ENCODE measurements around the gene C18orf63.

The C18orf63 gene

DNA sequence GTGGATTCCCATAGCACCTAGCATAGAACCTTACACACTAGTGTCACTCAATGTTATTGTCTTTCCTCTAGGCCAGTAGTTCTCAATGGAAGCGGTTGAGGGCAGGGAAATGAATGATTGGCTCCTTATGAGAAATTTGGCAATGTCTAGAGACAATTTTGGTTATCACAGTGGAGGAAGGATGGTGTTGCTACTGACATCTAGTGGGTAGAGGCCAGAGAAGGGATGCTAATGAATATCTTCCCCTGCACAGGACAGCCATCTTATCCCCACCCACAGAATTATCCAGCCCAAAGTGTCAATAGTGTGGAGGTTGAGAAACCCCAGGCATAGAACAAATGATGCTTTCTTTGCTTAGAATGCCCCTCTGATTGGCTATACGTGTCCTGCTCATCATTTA lies 15.8 kb downstream of the C18orf63 start:
- DNase-seq, result no peak

DNA sequence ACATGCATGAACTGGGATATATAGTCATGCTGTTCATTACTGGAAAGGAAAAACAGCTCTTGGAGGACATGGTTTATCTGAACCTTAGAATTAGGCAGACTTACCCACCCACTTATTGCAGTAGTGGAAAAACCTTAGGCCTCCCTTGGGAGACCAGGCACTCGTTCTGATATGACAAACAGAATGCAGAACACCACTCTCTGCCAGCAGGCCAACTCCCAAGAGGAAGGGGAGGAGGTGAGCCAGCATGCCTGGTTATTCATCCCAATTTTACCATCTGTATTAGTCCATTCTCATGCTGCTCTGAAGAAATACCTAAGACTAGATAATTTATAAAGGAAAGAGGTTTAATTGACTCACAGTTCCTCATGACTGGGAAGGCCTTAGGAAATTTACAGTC lies 17.5 kb downstream of the C18orf63 start:
- no peak for DNase-seq

- no peak for DNase-seq
These were observed 18.7 kb downstream of the C18orf63 start for GRCh38 chr18:74334242-74334893.

DNA sequence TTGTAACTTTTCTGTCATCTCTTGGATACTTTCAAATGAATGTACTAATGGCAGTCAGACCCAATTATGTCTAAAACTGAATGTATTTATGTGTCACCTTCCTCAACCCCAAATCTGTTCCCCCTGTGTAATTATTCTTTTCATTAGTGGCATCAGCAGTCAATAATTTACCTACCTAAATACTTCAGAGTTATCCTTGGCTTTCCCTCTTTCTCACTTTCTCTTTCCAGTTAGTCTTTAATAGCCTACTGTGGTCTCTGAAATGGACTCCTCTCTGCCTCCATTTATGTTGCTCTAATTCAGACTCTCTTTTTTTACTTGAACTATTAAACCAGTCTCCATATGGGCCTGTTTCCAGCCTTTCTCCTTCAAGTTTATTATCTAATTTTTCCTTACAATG lies 21.0 kb downstream of the C18orf63 start:
- DNase-seq, result no peak

DNA sequence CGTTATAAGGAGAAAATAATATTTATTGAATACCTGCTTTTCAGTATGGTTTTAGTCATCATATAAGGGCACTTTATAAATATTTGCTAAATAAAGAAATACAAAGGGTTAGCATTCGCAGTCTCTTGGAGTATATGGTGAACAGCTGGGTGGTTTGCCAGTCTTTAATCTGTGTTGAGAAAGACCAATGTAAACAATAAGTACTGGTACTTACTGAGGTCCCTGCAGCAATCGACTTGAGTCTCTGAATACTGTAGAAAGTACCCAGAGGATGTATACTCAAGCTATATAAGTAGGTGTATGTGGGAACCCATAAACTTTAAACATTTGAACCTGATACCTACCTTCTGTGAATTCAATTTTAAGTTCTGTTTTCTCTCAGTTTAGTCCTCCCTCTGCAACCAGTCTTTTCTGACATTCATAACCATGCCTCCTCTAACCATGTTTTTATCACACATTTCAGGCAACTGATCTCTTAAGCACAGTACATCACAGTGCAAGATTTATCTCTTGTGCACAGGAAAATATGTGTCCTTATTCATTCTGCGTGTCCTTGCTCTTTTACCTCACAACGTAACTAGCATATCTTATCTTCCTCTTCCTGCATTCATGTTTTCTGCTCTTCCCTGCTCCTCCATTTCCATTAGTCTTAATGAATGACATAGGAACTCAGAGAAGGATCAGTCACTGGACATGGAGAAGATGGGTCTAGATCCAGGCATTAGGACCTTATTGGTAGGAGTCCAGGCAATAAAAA lies 21.7 kb downstream of the C18orf63 start:
- no peak for DNase-seq

- no peak for DNase-seq
These were observed 22.3 kb downstream of the C18orf63 start for GRCh38 chr18:74337912-74338309.

GRCh38 chr18:74342416-74343043 lies 26.9 kb downstream of the C18orf63 start:
- DNase-seq, result peak; percentile 15 to 56

DNA sequence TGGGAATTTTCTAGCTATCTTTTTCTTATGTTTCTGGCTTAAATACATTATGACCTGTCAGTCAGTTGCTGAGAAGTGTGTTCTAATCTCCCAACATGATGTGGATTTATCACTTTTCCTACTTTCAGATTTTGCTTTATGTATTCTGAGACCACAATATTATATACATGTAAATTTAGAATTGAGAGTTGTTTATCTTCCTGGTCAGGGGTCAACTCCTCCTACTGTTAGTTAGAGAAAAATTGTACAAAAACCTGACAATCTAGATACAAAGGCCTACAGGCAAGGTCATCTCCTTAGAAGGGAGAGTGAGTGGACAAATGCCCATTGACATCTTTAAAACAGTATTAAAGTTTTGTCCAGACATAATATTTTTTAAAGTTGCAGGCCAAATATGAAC lies 30.6 kb downstream of the C18orf63 start:
- DNase-seq, result no peak

GRCh38 chr18:74348581-74348980 lies 32.9 kb downstream of the C18orf63 start:
- no peak for DNase-seq

GRCh38 chr18:74351354-74351753 lies 35.7 kb downstream of the C18orf63 start:
- DNase-seq, result peak in 1 of 2 donors; percentile 12

- peak; percentile 56 to 75 for DNase-seq
These were observed 37.6 kb downstream of the C18orf63 start for GRCh38 chr18:74353169-74353775.

DNA sequence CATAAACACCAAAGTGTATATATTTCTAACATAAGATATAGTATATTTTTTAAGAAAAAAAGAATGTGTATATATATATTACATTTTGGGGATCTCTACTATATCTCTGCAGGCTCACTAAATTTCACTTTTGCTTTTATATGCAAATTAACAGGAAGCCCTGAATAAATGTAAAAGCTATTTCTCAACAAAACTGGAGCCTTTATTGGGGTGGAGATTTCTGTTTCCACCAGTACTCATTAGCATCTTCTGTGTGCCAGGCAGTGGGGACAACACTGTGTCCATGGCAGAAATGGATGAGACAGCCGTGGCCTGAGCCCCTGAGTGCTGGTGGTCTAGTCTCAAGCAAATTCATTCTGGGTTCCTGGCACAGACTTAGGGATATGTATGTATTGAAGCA lies 41.3 kb downstream of the C18orf63 start:
- no peak for DNase-seq

GRCh38 chr18:74360852-74361655 lies 45.4 kb downstream of the C18orf63 start:
- no peak for DNase-seq

- no peak for DNase-seq
These were observed 52.3 kb downstream of the C18orf63 start for GRCh38 chr18:74367905-74368304.

- DNase-seq, result no peak
These were observed 53.5 kb downstream of the C18orf63 start for GRCh38 chr18:74368901-74369705.

GRCh38 chr18:74370115-74370514 lies 54.5 kb downstream of the C18orf63 start:
- no peak for DNase-seq

- DNase-seq, result peak; percentile 68 to 86
These were observed 57.8 kb downstream of the C18orf63 start for GRCh38 chr18:74373428-74373827.

DNA sequence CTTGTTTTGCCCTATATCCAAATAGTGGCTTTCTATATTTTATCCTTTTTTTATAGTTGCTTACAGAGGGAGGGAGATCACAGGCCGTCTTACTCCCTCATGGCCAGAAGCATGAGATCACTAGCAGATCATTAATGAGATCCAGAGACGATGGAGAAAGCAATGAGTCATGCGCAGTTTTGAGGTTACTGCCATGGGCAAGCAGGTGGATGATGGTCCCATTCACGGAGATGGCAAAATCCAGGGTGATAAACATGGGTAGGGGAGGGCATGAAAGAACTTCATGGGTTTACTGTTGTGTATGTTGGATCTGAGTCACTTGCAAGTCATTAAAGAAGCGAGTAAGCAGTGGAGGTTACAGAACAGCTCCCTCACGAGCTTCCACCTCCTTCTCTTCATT lies 60.4 kb downstream of the C18orf63 start:
- DNase-seq, result no peak

GRCh38 chr18:74376523-74376922 lies 60.9 kb downstream of the C18orf63 start:
- no peak for DNase-seq

DNA sequence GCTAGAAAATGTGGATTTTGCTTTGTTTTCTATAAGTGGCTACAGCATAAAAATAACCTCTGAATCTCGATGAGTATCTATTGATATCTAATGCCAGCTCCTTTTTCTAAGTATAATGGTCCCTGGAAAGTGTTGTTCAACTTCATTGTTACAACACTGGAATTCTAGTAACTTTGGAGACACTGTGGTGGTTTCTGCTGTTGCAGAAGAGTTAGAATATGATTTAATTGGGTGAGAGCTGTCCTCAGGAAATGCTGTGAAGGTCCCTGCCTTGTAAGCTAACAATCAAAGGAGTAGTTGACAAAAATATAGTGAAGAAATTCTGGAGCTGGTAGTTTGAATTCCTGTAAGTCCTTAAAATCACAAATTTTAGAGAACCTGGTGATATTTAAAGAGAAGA lies 62.1 kb downstream of the C18orf63 start:
- DNase-seq, result no peak

GRCh38 chr18:74378179-74378682 lies 62.6 kb downstream of the C18orf63 start:
- DNase-seq, result peak in 1 of 2 donors; percentile 39

DNA sequence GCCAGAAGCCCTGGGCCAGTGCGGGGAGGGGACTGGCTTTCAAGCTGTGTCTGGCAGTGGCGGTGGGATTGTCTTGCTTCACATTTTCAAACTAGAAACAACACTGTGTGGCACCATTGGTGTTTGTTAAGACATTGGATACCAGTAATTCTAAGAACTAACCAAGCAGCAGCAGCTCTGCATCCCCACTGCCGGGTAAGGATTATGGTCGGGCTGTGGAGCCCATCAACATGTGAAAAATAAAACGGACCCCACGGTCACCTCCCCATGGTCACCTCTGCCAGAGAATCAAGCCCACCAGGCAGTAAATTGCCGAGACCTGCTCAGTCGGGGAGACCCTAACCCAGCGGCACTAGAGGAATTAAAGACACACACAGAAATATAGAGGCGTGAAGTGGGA lies 65.3 kb downstream of the C18orf63 start:
- no peak for DNase-seq
